ENCODE measurements around the gene KLHDC8A.

DNA sequence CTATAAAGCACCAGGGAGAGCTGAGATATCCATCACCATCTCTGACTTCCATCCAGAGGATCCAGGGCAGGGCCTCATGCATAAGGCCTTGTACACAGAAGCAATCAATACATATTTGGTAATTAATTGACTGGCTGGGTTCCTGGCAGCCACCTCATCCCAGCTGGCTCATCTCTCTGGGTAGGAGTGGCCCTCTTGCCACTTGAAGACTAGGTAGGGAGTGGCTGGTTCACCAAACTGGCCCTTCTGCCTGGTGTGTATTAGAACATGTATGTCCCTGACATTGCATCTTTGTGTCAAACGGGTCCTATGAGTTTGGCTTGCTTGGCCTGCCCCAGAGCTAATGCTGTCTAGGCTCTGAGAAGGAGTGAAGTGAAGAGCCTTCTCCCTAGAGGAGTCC lies 47.0 kb downstream of the KLHDC8A start:
- TF ChIP-seq, protein P1, sequence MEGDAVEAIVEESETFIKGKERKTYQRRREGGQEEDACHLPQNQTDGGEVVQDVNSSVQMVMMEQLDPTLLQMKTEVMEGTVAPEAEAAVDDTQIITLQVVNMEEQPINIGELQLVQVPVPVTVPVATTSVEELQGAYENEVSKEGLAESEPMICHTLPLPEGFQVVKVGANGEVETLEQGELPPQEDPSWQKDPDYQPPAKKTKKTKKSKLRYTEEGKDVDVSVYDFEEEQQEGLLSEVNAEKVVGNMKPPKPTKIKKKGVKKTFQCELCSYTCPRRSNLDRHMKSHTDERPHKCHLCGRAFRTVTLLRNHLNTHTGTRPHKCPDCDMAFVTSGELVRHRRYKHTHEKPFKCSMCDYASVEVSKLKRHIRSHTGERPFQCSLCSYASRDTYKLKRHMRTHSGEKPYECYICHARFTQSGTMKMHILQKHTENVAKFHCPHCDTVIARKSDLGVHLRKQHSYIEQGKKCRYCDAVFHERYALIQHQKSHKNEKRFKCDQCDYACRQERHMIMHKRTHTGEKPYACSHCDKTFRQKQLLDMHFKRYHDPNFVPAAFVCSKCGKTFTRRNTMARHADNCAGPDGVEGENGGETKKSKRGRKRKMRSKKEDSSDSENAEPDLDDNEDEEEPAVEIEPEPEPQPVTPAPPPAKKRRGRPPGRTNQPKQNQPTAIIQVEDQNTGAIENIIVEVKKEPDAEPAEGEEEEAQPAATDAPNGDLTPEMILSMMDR (IDR thresholded peaks at IDR 0.05), result no peak
- TF ChIP-seq EP300 (IDR thresholded peaks at IDR 0.05) (no peak), POLR2A (IDR thresholded peaks at IDR 0.05; ENCODE audit: low read depth) (no peak)
